AG09319 (cell line): ENCODE data around the gene MADCAM1.

Experiments
- DNase-seq: peaks from one replicate; pipeline ENCODE4 v3.0.0-alpha.2; 2010; ENCODE audit warnings: low read depth; ENCODE audit errors: extremely low read depth
- TF ChIP-seq, protein P1 (sequence below): IDR thresholded peaks from 2 replicates; pipeline ENCODE4 v1.5.1; 2011; ENCODE audit warnings: low read depth, mild to moderate bottlenecking, inconsistent platforms, low read length, moderate library complexity

The MADCAM1 gene

DNA sequence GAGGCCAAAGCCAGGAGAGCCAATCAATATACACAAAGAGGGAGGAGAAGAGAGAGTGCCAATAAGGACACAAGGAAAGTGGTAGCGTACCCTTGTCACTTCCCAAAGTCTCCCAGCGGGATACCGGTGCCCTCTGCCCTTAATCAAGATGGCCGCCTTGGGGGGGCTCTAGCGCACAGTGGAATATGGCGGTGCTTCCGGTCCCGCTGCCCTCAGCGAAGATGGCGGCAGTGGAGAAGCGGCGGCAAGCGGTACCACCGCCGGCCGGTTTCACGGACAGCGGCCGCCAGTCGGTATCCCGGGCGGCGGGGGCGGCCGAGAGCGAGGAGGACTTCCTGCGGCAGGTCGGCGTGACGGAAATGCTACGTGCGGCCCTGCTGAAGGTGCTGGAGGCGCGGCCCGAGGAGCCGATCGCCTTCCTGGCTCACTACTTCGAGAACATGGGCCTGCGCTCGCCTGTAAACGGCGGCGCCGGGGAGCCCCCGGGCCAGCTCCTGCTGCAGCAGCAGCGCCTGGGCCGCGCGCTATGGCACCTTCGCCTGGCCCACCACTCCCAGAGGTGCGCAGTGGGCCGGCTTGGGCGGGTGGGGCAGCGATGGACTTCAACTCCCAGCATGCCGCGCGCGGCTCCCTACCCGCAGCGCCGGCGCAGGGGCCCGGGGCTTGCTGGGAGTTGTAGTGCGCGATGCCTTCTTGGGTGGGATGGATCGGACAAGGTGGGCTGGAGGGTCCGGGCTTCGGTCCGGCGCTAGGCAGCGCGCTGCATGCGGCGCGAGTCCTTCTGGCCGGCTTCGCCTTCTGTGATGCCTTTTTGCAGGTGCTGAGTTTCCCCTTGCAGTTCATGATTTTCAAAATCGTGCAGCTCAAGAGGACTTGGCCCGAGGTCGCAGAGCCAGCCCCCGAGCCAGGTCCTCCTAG is 11.3 kb downstream of the MADCAM1 start, which contains the start of gene TPGS1:
TPGS1 (plus strand) TSS at position 212 of the 918 bp plus-strand sequence; CDS start at position 222, 10 bp downstream.
- DNase-seq: peak; percentile 100
- TF ChIP-seq, protein P1, sequence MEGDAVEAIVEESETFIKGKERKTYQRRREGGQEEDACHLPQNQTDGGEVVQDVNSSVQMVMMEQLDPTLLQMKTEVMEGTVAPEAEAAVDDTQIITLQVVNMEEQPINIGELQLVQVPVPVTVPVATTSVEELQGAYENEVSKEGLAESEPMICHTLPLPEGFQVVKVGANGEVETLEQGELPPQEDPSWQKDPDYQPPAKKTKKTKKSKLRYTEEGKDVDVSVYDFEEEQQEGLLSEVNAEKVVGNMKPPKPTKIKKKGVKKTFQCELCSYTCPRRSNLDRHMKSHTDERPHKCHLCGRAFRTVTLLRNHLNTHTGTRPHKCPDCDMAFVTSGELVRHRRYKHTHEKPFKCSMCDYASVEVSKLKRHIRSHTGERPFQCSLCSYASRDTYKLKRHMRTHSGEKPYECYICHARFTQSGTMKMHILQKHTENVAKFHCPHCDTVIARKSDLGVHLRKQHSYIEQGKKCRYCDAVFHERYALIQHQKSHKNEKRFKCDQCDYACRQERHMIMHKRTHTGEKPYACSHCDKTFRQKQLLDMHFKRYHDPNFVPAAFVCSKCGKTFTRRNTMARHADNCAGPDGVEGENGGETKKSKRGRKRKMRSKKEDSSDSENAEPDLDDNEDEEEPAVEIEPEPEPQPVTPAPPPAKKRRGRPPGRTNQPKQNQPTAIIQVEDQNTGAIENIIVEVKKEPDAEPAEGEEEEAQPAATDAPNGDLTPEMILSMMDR: no peak

DNA sequence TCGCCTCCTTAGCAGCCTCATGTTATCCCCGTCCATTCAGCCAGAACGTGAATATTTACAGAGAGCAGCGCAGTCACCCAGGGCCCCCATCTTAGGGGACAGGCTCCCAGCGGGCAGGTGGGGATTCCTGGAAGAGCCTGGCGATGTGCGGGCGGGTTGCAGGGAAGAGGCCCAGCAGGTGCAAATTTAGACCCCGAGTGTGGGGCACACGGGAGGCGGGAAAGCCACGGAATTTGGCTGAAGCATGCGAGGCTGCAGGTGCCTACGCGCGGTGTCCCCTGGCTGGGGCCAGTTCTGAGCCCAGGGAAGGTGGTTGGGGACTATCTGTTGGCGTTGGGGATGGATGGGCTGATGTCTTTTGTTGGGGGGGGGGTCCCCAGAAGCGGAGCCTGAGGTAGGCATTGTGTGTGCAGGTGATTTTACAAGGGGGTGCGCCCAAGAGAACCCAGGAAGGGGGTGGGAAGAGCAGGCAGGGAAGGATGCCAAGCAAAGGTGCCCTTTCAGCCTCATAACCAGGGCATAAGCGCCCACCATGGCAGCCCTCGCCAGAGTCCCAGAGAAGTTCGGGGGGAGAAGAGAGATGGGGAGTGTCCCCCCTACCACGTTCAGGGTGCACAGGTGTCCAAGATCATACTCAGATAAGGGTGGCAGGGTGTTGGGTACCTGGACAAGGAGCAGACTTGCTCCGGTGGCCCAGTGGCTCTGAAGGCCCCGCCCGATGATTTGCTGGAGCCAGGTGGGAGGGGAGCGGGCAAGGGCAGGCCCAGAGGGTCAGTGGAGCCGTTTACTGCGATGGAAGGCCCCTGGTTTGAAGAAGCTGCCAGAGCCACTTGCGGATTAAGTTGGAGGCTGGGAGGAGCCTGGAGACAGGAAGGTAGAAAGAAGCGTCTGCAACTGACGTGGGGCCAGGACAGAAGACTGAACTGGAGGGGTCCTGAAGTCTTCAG is 12.2 kb downstream of the MADCAM1 start:
- TF ChIP-seq, protein P1: no peak
- DNase-seq: no peak

DNA sequence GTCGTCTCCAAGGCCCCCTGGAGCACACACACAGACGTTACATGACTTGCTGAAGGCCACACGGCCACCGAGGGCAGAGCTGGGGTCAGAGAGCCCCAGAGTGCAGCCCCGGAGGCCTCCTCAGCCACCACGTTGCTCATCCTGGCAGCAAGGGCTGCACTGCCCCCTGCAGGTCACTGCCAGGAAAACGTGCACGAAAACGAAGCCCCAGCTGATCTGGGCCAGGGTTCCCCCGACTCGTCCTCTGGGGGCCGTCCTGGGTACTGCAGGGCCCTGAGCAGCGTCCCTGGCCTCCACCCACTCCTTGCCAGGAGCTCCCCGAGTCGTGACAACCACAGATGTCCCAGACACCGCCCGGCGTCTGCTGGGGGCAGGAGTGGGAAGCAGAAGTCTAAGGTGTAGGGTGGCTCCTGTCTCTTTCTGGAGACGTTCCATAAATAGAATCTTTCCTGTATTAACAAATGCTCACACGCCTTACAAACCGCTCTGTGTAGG is 14.4 kb downstream of the MADCAM1 start:
- no peak for DNase-seq
- TF ChIP-seq, protein P1: peak; percentile 91

DNA sequence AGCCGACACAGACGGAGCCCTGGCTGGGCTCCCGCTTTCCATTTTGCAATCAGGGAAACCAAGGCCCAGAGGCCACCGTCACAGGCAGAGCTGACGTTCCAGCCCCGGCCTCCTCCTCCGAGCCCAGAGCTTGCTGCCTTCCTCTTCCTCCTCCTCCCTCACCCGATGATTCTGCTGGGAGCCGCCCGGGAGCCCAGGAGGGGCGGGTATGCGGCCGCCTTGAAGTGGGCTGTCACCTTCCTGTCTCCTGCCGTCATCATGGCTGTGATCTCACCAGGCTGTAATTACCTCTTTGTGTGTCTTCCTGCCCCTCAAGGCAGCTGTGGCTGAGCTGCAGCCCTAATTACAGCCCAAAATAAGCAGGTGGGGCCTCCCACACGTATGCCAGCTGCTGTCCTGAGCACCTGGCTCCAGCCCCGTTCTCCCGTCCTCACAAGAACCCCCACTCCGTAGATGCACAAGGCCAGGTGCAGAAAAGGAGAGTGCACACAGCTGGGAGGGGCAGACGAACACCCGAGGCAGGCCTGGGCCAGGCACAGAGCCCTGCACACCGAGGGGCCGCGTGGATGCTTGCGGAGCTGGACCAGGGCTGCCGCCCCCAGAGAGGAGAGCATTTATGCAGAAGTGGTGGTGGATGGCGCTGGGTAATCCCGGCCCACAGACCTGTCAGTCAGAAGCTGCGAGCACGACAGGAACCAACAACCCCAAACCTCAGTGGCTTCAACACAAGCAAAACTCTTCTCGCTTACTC is 15.0 kb downstream of the MADCAM1 start:
- TF ChIP-seq, protein P1: no peak
- DNase-seq: no peak

DNA sequence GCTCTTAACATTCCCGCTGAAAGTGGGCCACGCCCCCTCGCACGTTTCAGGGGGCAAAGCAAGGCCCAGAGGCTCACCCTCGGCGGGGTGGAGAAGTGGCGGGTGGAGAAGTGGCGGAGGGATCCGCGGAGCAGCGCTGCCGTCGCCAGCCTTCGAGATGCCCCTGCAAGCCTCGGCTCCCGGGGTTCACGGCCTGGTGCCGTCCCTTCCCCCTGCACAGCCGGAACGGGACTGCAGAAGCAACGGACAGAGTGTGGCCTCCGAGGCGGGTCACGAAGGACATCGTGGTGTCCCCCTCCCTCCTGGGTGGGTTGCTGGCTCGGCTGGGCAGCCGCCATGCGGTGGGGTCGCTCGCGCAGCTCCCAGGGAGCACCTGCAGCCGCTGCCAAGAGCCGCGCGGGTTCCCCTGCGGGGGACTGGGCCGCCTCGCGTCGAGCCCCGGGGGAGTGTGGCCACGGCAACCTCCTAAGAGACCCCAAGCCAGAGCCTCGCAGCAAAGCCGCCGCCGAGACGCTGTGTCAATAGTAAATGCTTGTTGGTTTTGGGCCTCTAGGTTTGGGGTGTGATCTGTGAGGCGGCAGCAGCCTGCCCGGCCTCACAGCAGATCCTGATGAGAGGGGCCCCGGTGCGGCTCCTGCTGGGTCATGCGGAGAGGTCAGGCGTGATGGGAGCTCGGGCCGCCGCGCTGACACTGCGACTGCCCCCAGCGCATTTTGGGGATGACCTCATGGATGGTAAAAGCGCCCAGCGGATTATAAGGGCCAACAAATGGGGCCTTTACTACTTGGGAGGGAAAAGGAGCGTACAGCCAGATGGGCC is 16.5 kb downstream of the MADCAM1 start:
- DNase-seq: no peak
- TF ChIP-seq, protein P1: no peak

DNA sequence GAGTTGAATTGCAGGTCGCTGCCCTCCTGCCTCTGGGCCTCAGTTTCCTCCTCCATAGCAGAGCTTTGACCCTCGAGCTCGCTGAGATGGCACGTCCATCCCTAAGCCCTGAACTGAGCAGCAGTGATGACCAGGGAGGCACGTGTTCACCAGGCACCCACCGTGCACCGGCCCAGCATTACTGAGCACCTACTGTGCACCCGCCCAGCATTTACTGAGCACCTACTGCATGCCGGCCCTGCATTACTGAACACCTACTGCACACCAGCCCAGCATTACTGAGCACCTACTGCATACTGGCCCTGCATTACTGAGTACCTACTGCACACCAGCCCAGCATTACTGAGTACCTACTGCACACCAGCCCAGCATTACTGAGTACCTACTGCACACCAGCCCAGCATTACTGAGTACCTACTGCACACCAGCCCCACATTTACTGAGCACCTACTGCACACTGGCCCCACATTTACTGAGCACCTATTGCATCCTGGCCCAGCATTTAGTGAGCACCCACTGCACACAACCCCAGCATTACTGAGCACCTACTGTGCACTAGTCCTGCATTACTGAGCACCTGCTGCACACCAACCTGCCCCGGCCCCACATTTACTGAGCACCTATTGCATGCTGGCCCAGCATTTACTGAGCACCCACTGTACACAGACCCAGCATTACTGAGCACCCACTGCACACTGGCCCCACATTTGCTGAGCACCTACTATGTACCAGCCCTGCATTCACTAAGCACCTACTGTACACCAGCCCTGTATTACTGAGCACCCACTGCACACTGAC is 17.3 kb downstream of the MADCAM1 start:
- DNase-seq: no peak
- TF ChIP-seq, protein P1: no peak
